CD8-positive, alpha-beta memory T cell (primary cell): ENCODE measurements around the gene NOXO1. TPM values are rescaled to one million over a fixed set of nuclear protein-coding genes. Genes with fewer than 3 reads are reported as not detected.

Source experiments
- CTCF ChIA-PET: fragments of 350-600 bp; sonication (Branson Sonifier 250); formaldehyde crosslinking; loops from one replicate; lab custom pipeline; 2021; ENCODE audit warnings: antibody characterized with exemption; lab: Charles Lee
- POLR2A ChIA-PET: fragments of 350-600 bp; sonication (Branson Sonifier 250); formaldehyde crosslinking; loops from one replicate; lab custom pipeline; 2021; ENCODE audit warnings: antibody characterized with exemption; lab: Charles Lee
- DNase-seq, 5 donors: peaks; one replicate each; pipeline versions ENCODE4 v3.0.0 to v3.0.0-alpha.2; 2020 to 2022; ENCODE audit warnings: mixed read lengths in 1 of 5
- H3K27ac ChIP-seq: one replicate; pipeline ENCODE4 v1.7.0; 2013; ENCODE audit warnings: low read depth, mild to moderate bottlenecking, low read length, moderate library complexity
- H3K27me3 ChIP-seq: 2 replicates; pipeline ENCODE4 v1.7.0; 2013; ENCODE audit warnings: low read length, mild to moderate bottlenecking; ENCODE audit not compliant: insufficient read depth, poor library complexity, severe bottlenecking
- H3K36me3 ChIP-seq: 2 replicates; pipeline ENCODE4 v1.7.0; 2013; ENCODE audit warnings: mild to moderate bottlenecking, low read length, moderate library complexity; ENCODE audit not compliant: insufficient read depth
- H3K4me1 ChIP-seq: 2 replicates; pipeline ENCODE4 v1.7.0; 2013; ENCODE audit warnings: mild to moderate bottlenecking, low read length, moderate library complexity; ENCODE audit not compliant: insufficient read depth
- H3K4me3 ChIP-seq: 2 replicates; pipeline ENCODE4 v1.7.0; 2013; ENCODE audit warnings: mild to moderate bottlenecking, low read length
- H3K9me3 ChIP-seq: 2 replicates; pipeline ENCODE4 v1.7.0; 2013; ENCODE audit warnings: mild to moderate bottlenecking, low read length
- H3K27ac Mint-ChIP-seq, 8 donors: one replicate each; pipeline ENCODE4 v1.8.0; 2020 to 2021; ENCODE audit warnings: mixed read lengths in 8 of 8, mild to moderate bottlenecking in 6 of 8, inconsistent platforms in 3 of 8, moderate library complexity in 3 of 8
- H3K27me3 Mint-ChIP-seq, 2 donors: one replicate each; pipeline ENCODE4 v1.8.0; 2020 to 2021; ENCODE audit warnings: mixed read lengths in 2 of 2, mild to moderate bottlenecking in 1 of 2, moderate library complexity in 1 of 2
- H3K36me3 Mint-ChIP-seq, 3 donors: one replicate each; pipeline ENCODE4 v1.8.0; 2020 to 2021; ENCODE audit warnings: mixed read lengths in 3 of 3, inconsistent platforms in 1 of 3, mild to moderate bottlenecking in 1 of 3
- H3K4me1 Mint-ChIP-seq, 3 donors: one replicate each; pipeline ENCODE4 v1.8.0; 2020 to 2021; ENCODE audit warnings: mixed read lengths in 3 of 3, inconsistent platforms in 1 of 3, mild to moderate bottlenecking in 1 of 3
- H3K4me3 Mint-ChIP-seq, 7 donors: one replicate each; pipeline ENCODE4 v1.8.0; 2020 to 2021; ENCODE audit warnings: mixed read lengths in 7 of 7, mild to moderate bottlenecking in 6 of 7, moderate library complexity in 4 of 7, inconsistent platforms in 2 of 7
- H3K9me3 Mint-ChIP-seq, 5 donors: one replicate each; pipeline ENCODE4 v1.8.0; 2020 to 2022; ENCODE audit warnings: mixed read lengths in 5 of 5, mild to moderate bottlenecking in 3 of 5, moderate library complexity in 2 of 5, inconsistent platforms in 1 of 5
- polyA plus RNA-seq: library from polyadenylated mRNA; unstranded; fragments of 300-500 nt; fragmentation: Illumina TruSeq; gene quantifications from one replicate; pipeline ENCODE4 v1.2.3, GENCODE V29; 2021
- total RNA-seq, 2 experiments: library from RNA; stranded (reverse); gene quantifications; one replicate each; pipeline ENCODE4 v1.2.3, GENCODE V29; 2021

NOXO1 gene
- total and polyA plus RNA-seq, 3 experiments from 2014 or later = 0.47 to 0.48 TPM; not detected in 1

DNA sequence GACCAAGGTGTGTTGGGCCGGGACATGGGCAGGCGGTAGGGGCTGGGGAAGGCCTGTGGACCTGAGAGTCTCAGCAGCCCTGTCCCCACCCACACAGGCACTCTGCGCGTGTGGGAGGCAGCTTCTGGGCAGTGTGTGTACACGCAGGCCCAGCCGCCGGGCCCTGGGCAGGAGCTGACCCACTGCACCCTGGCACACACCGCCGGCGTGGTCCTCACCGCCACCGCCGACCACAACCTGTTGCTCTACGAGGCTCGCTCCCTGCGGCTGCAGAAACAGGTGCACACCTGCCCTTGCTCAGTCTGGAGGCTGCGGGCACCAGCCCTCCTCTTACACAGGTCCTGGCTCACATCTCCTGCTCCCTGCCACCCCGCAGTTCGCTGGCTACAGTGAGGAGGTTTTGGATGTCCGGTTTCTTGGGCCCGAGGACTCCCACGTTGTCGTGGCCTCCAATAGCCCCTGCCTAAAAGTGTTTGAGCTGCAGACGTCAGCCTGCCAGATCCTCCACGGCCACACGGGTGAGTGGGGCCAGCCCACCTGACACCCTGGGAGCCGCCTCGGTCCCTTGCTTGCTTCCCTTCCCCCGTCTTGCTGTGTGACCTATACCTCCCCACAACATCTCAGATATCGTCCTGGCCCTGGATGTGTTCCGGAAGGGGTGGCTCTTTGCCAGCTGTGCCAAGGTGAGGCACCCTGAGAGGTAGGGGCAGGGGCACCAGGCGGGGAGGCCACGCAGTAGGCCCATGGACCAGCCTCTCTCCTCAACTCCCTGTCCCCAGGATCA lies 5.6 kb downstream of the NOXO1 start:
- peaks cover 3% of the 10 kb centered on the region for H3K27me3 ChIP-seq
- H3K27me3 Mint-ChIP-seq = peaks cover 3 to 9% of the 10 kb centered on the region in 2 donors
- peaks cover 0 to 5% (median 0%) of the 10 kb centered on the region in 5 donors for H3K9me3 Mint-ChIP-seq
- H3K36me3 ChIP-seq = peaks cover 20% of the 10 kb centered on the region
- no peak overlapping the region for H3K27ac ChIP-seq
- H3K4me3 Mint-ChIP-seq = peak overlapping the region in 1 of 7 donors; percentile 56
- H3K9me3 ChIP-seq = no peaks in the 10 kb centered on the region
- H3K36me3 Mint-ChIP-seq = peaks cover 0 to 57% (median 2%) of the 10 kb centered on the region in 3 donors
- no peak overlapping the region for H3K27ac Mint-ChIP-seq
- CTCF ChIA-PET = no interaction called here
- no peak overlapping the region for H3K4me3 ChIP-seq
- POLR2A ChIA-PET = interaction anchor here (0.8 kb wide), 1 partner anchor 11 kb away, joined by 3 read pairs; the partner anchor contains the start of gene RPS2
- H3K4me1 Mint-ChIP-seq = peaks cover 17 to 20% (median 19%) of the 10 kb centered on the region in 3 donors
- peaks cover 17% of the 10 kb centered on the region for H3K4me1 ChIP-seq
- no peak for DNase-seq

DNA sequence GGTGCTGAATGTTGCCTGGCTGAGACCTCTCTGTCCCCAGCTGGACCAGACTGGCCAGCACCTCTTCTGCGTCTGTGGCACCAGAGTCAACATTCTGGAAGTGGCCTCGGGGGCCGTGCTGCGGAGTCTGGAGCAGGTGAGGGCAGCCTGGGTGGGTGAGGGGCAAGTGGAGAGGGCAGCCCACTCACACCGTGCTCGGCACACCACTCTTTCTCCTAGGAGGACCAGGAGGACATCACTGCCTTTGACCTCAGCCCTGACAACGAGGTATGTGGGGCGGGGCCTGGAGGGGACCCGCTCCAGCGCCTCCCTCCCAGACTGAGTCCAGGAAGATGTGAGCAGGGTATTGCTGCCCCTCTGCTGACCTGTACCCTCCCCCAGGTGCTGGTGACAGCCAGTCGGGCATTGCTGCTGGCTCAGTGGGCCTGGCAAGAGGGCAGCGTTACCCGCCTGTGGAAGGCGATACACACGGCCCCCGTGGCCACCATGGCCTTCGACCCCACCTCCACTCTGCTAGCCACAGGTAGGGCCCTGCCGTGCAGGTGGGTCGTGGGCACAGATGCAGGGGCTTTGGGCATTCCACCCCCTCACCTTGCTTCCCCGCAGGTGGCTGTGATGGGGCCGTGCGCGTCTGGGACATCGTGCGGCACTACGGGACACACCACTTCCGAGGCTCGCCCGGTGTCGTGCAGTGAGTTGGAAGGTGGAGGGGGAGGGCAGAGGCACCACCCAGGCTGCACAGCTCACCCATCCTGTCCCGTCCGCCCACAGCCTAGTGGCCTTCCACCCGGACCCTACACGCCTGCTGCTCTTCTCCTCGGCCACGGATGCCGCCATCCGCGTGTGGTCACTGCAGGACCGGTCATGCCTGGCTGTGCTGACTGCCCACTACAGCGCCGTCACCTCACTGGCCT lies 6.9 kb downstream of the NOXO1 start:
- peaks cover 17 to 20% (median 19%) of the 10 kb centered on the region in 3 donors for H3K4me1 Mint-ChIP-seq
- Histone ChIP-seq H3K4me1 (peaks cover 17% of the 10 kb centered on the region), H3K9me3 (no peaks in the 10 kb centered on the region), H3K27me3 (no peaks in the 10 kb centered on the region), H3K27ac (no peak overlapping the region), H3K4me3 (no peak overlapping the region), H3K36me3 (peaks cover 20% of the 10 kb centered on the region)
- peaks cover 0 to 5% (median 0%) of the 10 kb centered on the region in 5 donors for H3K9me3 Mint-ChIP-seq
- no peak for DNase-seq
- POLR2A ChIA-PET = interaction anchor here (0.8 kb wide), 1 partner anchor 10 kb away, joined by 3 read pairs; the partner anchor contains the start of gene RPS2
- H3K36me3 Mint-ChIP-seq = peaks cover 0 to 57% (median 2%) of the 10 kb centered on the region in 3 donors
- peak overlapping the region in 4 of 7 donors; percentile 12 to 74 (median 32) for H3K4me3 Mint-ChIP-seq
- no peak overlapping the region for H3K27ac Mint-ChIP-seq
- CTCF ChIA-PET = interaction anchor here (0.7 kb wide), 1 partner anchor 30 kb away, joined by 3 read pairs; no protein-coding TSS in a partner anchor
- peaks cover under 1 to 5% of the 10 kb centered on the region in 2 donors for H3K27me3 Mint-ChIP-seq

- peaks cover 17 to 20% (median 19%) of the 10 kb centered on the region in 3 donors for H3K4me1 Mint-ChIP-seq
These were observed 7.7 kb downstream of the NOXO1 start for GRCh38 chr16:1973461-1974156.

GRCh38 chr16:1972490-1972877 lies 8.8 kb downstream of the NOXO1 start:
- ChIA-PET POLR2A (interaction anchor here (1.2 to 1.7 kb wide), 8 partner anchors 8 to 190 kb away, joined by 3 to 17 read pairs (median 9); partner anchors contain the start of genes GFER, NDUFB10, NUBP2 and RPS2), CTCF (interaction anchor here (0.9 to 1.6 kb wide), 5 partner anchors 9 to 32 kb away, joined by 3 to 5 read pairs (median 4); partner anchors contain the start of gene NDUFB10)
- Mint-ChIP-seq H3K4me3 (peak overlapping the region; percentile 89 to 97 (median 93)), H3K4me1 (peaks cover 17 to 20% (median 19%) of the 10 kb centered on the region in 3 donors), H3K27me3 (peaks cover 0 to 5% of the 10 kb centered on the region in 2 donors), H3K9me3 (peaks cover 0 to 5% (median 0%) of the 10 kb centered on the region in 5 donors), H3K27ac (peak overlapping the region in 6 of 8 donors; percentile 66 to 97 (median 76)), H3K36me3 (peaks cover 0 to 45% (median 2%) of the 10 kb centered on the region in 3 donors)
- DNase-seq = no peak
- H3K4me3 ChIP-seq = peak overlapping the region; percentile 66
- peaks cover 20% of the 10 kb centered on the region for H3K36me3 ChIP-seq
- peaks cover 17% of the 10 kb centered on the region for H3K4me1 ChIP-seq
- no peaks in the 10 kb centered on the region for H3K9me3 ChIP-seq
- no peaks in the 10 kb centered on the region for H3K27me3 ChIP-seq
- H3K27ac ChIP-seq = peak overlapping the region; percentile 83

More at GRCh38 chr16:1973461-1974156, 7.7 kb downstream of the NOXO1 start:
- Mint-ChIP-seq H3K9me3 (peaks cover 0 to 5% (median 0%) of the 10 kb centered on the region in 5 donors), H3K27me3 (peaks cover 0 to 5% of the 10 kb centered on the region in 2 donors), H3K27ac (no peak overlapping the region), H3K4me3 (peak overlapping the region in 5 of 7 donors; percentile 12 to 93 (median 52)), H3K36me3 (peaks cover 0 to 56% (median 2%) of the 10 kb centered on the region in 3 donors)
- no peak overlapping the region for H3K4me3 ChIP-seq
- H3K27me3 ChIP-seq = no peaks in the 10 kb centered on the region
- H3K4me1 ChIP-seq = peaks cover 17% of the 10 kb centered on the region
- no peaks in the 10 kb centered on the region for H3K9me3 ChIP-seq
- POLR2A ChIA-PET = interaction anchor here (0.6 to 1.2 kb wide), 2 partner anchors 9 to 13 kb away, joined by 3 to 6 read pairs; partner anchors contain the start of gene RPS2
- no peak overlapping the region for H3K27ac ChIP-seq
- CTCF ChIA-PET = interaction anchor here (0.7 to 1.0 kb wide), 2 partner anchors 13 to 31 kb away, joined by 3 read pairs; no protein-coding TSS in a partner anchor
- DNase-seq = no peak
- peaks cover 20% of the 10 kb centered on the region for H3K36me3 ChIP-seq

DNA sequence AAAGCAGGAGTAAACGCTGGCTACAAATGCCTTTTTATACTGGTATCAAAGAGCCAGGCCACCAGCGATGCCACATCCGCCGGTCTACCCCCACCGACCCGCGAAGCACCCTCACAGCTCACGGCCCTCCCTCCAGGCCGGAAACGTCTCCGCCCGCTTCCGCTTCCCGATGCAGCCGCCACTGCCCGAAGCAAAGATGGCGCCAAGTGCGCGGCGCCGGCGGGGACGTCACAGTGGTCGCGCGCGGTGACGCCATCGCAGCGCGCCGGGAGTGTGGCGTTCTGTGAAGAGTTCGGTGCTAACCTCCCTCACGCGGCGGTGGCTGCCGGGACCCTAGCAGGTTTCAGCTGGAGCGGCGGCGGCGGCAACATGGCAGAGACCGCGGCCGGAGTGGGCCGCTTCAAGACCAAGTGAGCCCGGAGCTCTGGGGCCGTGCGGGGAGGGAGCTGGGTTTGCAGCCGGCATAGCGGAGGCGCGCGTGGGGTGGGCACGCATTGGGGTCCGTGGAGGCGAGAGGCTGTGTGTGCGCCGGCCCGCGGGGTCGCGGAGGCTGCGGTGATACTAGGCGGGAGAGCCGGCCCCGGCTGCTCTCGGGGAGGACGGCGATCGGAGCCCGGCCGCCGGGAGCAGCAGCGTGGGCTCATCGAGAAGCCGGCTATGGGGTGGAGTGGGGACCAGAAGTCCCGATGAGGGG lies 9.3 kb downstream of the NOXO1 start, which contains the start of gene TBL3:
Gene TBL3, plus strand, starts transcription at position 258 of the 694 bp plus-strand sequence. Its CDS starts 112 bp downstream, at position 370.
- Mint-ChIP-seq H3K27ac (peak within 1 kb of the TSS; percentile 96 to 99 (median 98)), H3K4me3 (peak within 1 kb of the TSS; percentile 89 to 97 (median 93)), H3K9me3 (peaks cover 0 to 5% (median 0%) of the 10 kb centered on the region in 5 donors), H3K4me1 (peaks cover 17 to 20% (median 19%) of the 10 kb centered on the region in 3 donors), H3K36me3 (peaks cover 0 to 41% (median 2%) of the 10 kb centered on the region in 3 donors), H3K27me3 (peaks cover 0 to 5% of the 10 kb centered on the region in 2 donors)
- Histone ChIP-seq H3K9me3 (no peaks in the 10 kb centered on the region), H3K27me3 (no peaks in the 10 kb centered on the region), H3K4me1 (peaks cover 17% of the 10 kb centered on the region), H3K36me3 (peaks cover 20% of the 10 kb centered on the region), H3K4me3 (peak within 1 kb of the TSS; percentile 66), H3K27ac (peak within 1 kb of the TSS; percentile 83)
- POLR2A ChIA-PET = interaction anchor here (0.6 to 1.7 kb wide), 11 partner anchors 8 to 1157 kb away, joined by 3 to 17 read pairs (median 5); partner anchors contain the start of genes GFER, NDUFB10, NUBP2 and PGP
- CTCF ChIA-PET = interaction anchor here (0.6 to 1.6 kb wide), 8 partner anchors 8 to 167 kb away, joined by 3 to 5 read pairs (median 4); partner anchors contain the start of gene NDUFB10
- DNase-seq = peak; percentile 95 to 98 (median 97)

DNA sequence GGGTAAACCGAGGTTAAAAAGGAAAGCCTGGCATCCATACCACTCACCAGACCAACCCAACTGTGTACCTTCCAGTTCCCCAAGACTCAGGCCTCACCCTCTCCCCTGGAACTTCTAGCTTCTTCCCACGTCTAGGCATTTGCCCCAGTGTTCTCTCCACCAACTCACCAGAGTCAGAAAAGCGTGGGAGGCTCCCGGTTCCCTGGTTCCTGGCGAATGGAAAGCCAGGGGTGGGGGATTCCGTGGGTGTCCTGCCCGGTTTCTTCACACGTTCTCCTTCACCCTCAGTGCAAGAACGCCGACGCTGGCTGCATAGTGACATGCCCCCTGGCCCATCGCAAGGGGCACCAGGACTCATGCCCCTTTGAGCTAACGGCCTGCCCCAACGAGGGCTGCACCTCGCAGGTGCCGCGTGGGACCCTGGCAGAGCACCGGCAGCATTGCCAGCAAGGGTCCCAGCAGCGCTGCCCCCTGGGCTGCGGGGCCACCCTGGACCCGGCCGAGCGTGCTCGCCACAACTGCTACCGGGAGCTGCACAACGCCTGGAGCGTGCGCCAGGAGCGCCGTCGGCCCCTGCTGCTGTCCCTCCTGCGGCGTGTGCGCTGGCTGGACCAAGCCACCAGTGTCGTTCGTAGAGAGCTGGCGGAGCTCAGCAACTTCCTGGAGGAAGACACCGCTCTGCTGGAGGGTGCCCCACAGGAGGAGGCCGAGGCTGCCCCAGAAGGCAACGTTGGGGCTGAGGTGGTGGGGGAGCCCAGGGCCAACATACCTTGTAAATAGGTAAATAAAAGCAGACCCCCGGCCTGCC lies 12.9 kb downstream of the NOXO1 start:
- no peak overlapping the region for H3K27ac ChIP-seq
- peak overlapping the region in 3 of 8 donors; percentile 21 to 68 (median 46) for H3K27ac Mint-ChIP-seq
- DNase-seq = no peak
- peaks cover 33% of the 10 kb centered on the region for H3K4me1 ChIP-seq
- no peak overlapping the region for H3K4me3 ChIP-seq
- peaks cover 0 to 28% (median 2%) of the 10 kb centered on the region in 3 donors for H3K36me3 Mint-ChIP-seq
- peak overlapping the region in 2 of 7 donors; percentile 23 to 82 for H3K4me3 Mint-ChIP-seq
- ChIA-PET CTCF (interaction anchor here (1.7 kb wide), 2 partner anchors 9 to 39 kb away, joined by 3 to 4 read pairs; partner anchors contain the start of gene NDUFB10), POLR2A (no interaction called here)
- peaks cover 0 to 5% (median 0%) of the 10 kb centered on the region in 5 donors for H3K9me3 Mint-ChIP-seq
- peaks cover 32 to 37% (median 35%) of the 10 kb centered on the region in 3 donors for H3K4me1 Mint-ChIP-seq
- H3K36me3 ChIP-seq = peaks cover 4% of the 10 kb centered on the region
- H3K27me3 Mint-ChIP-seq = peaks cover 0 to 5% of the 10 kb centered on the region in 2 donors
- H3K9me3 ChIP-seq = no peaks in the 10 kb centered on the region
- H3K27me3 ChIP-seq = no peaks in the 10 kb centered on the region
